Measurements from ENCODE around the gene FIGN.

FIGN gene

GRCh38 chr2:163690896-163691295 lies 44.9 kb downstream of the FIGN start:
- H3K4me3 ChIP-seq (ENCODE audit: low read depth, low read length), result no peak overlapping the region
- no peak for DNase-seq (ENCODE audit: low read depth)
- no peak for TF ChIP-seq MAX (IDR thresholded peaks at IDR 0.05; ENCODE audit: low read depth, low read length)
- TF ChIP-seq POLR2A (IDR thresholded peaks at IDR 0.05; ENCODE audit: extremely low read depth, insufficient read length), result no peak
- TF ChIP-seq MYC (IDR thresholded peaks at IDR 0.05; ENCODE audit: low read depth, low read length), result no peak
- no peak for TF ChIP-seq CTCF (IDR thresholded peaks at IDR 0.05; ENCODE audit: low read depth, low read length)

- TF ChIP-seq POLR2A (IDR thresholded peaks at IDR 0.05; ENCODE audit: extremely low read depth, insufficient read length) (no peak), CTCF (IDR thresholded peaks at IDR 0.05; ENCODE audit: low read depth, low read length) (no peak), MYC (IDR thresholded peaks at IDR 0.05; ENCODE audit: low read depth, low read length) (no peak), MAX (IDR thresholded peaks at IDR 0.05; ENCODE audit: low read depth, low read length) (no peak)
- no peak overlapping the region for H3K4me3 ChIP-seq (ENCODE audit: low read depth, low read length)
- DNase-seq (ENCODE audit: low read depth), result no peak
Measured at GRCh38 chr2:163687217-163687616, 48.6 kb downstream of the FIGN start.

GRCh38 chr2:163686289-163686688 lies 49.5 kb downstream of the FIGN start:
- no peak for TF ChIP-seq MAX (IDR thresholded peaks at IDR 0.05; ENCODE audit: low read depth, low read length)
- no peak overlapping the region for H3K4me3 ChIP-seq (ENCODE audit: low read depth, low read length)
- DNase-seq (ENCODE audit: low read depth), result no peak

GRCh38 chr2:163682695-163683094 lies 53.1 kb downstream of the FIGN start:
- TF ChIP-seq MAX (IDR thresholded peaks at IDR 0.05; ENCODE audit: low read depth, low read length), result no peak
- TF ChIP-seq CTCF (IDR thresholded peaks at IDR 0.05; ENCODE audit: low read depth, low read length), result peak; percentile 29

GRCh38 chr2:163681745-163682144 lies 54.1 kb downstream of the FIGN start:
- no peak for DNase-seq (ENCODE audit: low read depth)
- TF ChIP-seq MAX (IDR thresholded peaks at IDR 0.05; ENCODE audit: low read depth, low read length) (no peak), MYC (IDR thresholded peaks at IDR 0.05; ENCODE audit: low read depth, low read length) (no peak), CTCF (IDR thresholded peaks at IDR 0.05; ENCODE audit: low read depth, low read length) (no peak), POLR2A (IDR thresholded peaks at IDR 0.05; ENCODE audit: extremely low read depth, insufficient read length) (no peak)
- no peak overlapping the region for H3K4me3 ChIP-seq (ENCODE audit: low read depth, low read length)

More at GRCh38 chr2:163682695-163683094, 53.1 kb downstream of the FIGN start:
- DNase-seq (ENCODE audit: low read depth), result peak; percentile 71
- no peak overlapping the region for H3K4me3 ChIP-seq (ENCODE audit: low read depth, low read length)

GRCh38 chr2:163675388-163675787 lies 60.4 kb downstream of the FIGN start:
- no peak for TF ChIP-seq MAX (IDR thresholded peaks at IDR 0.05; ENCODE audit: low read depth, low read length)
- TF ChIP-seq CTCF (IDR thresholded peaks at IDR 0.05; ENCODE audit: low read depth, low read length), result no peak
- no peak for TF ChIP-seq MYC (IDR thresholded peaks at IDR 0.05; ENCODE audit: low read depth, low read length)
- DNase-seq (ENCODE audit: low read depth), result no peak
- no peak overlapping the region for H3K4me3 ChIP-seq (ENCODE audit: low read depth, low read length)
